ENCODE data around the gene THSD7A.

The THSD7A gene

DNA sequence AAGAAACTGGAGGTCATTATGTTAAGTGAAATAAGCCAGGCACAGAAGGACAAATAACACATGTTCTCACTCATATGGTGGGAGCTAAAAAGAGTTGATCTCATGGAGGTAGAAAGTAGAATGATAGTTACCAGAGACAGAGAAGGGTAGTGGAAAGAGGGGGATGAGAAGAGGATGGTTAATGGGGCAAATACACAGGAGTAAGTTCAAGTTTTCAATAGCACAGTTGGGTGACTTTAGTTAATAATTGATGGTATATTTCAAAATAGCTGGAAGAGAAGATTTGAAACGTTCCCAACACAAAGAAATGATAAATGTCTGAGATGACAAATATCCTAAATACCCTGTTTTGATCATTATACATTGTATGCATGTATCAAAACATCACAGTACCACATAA lies 261.8 kb downstream of the THSD7A start:
- Histone ChIP-seq H3K4me3 (ENCODE audit: low read depth in 1 of 2, low read length in 2 of 2) (no peak overlapping the region), H3K9ac (ENCODE audit: low read length) (no peak overlapping the region), H3K36me3 (ENCODE audit: insufficient read depth, low read length) (no peaks in the 10 kb centered on the region), H3K9me3 (ENCODE audit: low read length) (no peaks in the 10 kb centered on the region), H3K4me1 (ENCODE audit: insufficient read depth, low read length) (no peaks in the 10 kb centered on the region), H3K27me3 (ENCODE audit: control insufficient read depth in 1 of 2, insufficient read depth in 2 of 2, low read length in 2 of 2) (no peaks in the 10 kb centered on the region), H3K27ac (ENCODE audit: low read depth, low read length) (no peak overlapping the region)

DNA sequence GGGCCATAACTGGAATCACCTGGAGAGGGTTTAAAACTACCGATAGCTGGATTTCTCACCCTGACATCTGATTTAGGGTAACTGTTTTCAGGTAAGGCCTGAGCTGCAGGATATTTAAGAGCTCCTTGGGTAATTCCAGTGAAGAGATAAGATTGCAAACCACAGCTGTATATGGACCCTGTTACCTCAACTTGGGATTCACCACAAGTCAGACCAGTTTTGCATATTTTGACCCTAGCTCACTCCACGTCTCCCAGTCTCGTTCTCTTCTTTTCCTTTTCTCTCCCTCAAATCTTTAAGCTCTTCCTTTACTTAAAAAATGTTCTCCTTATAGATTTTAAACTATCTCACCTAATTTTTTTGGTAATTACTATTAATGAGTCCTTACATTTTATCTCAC lies 264.4 kb downstream of the THSD7A start:
- Histone ChIP-seq H3K4me1 (ENCODE audit: insufficient read depth, low read length) (no peaks in the 10 kb centered on the region), H3K4me3 (ENCODE audit: low read depth in 1 of 2, low read length in 2 of 2) (no peak overlapping the region)

DNA sequence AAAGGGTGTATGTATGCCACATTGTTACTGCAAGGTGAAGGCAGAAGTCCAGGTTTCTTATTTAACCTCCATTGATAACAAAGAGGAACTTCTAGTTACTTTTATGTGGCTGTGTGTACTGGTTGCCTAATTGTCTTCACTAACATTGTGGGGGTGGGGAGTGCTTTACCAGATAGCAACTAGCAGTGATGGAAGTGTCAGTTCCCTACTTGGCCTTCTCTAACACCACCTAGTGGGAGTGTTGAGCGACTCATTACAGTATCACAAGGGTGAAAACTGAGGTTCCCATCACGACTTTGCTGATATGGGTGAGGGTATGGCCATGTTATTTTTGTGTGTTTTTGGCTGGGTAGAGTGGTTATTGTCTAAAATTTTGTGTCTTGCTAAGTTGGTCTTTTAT lies 274.4 kb downstream of the THSD7A start:
- no peaks in the 10 kb centered on the region for H3K4me1 ChIP-seq (ENCODE audit: insufficient read depth, low read length)
- no peaks in the 10 kb centered on the region for H3K36me3 ChIP-seq (ENCODE audit: insufficient read depth, low read length)
- H3K9me3 ChIP-seq (ENCODE audit: low read length) = no peaks in the 10 kb centered on the region
- H3K27ac ChIP-seq (ENCODE audit: low read depth, low read length) = no peak overlapping the region
- no peak overlapping the region for H3K4me3 ChIP-seq (ENCODE audit: low read depth in 1 of 2, low read length in 2 of 2)
- H3K27me3 ChIP-seq (ENCODE audit: control insufficient read depth in 1 of 2, insufficient read depth in 2 of 2, low read length in 2 of 2) = no peaks in the 10 kb centered on the region
- H3K9ac ChIP-seq (ENCODE audit: low read length) = no peak overlapping the region

More for the DNA sequence above, 264.4 kb downstream of the THSD7A start:
- H3K36me3 ChIP-seq (ENCODE audit: insufficient read depth, low read length) = no peaks in the 10 kb centered on the region
- H3K9me3 ChIP-seq (ENCODE audit: low read length) = no peaks in the 10 kb centered on the region
- H3K9ac ChIP-seq (ENCODE audit: low read length) = no peak overlapping the region
- no peaks in the 10 kb centered on the region for H3K27me3 ChIP-seq (ENCODE audit: control insufficient read depth in 1 of 2, insufficient read depth in 2 of 2, low read length in 2 of 2)
- H3K27ac ChIP-seq (ENCODE audit: low read depth, low read length) = no peak overlapping the region

DNA sequence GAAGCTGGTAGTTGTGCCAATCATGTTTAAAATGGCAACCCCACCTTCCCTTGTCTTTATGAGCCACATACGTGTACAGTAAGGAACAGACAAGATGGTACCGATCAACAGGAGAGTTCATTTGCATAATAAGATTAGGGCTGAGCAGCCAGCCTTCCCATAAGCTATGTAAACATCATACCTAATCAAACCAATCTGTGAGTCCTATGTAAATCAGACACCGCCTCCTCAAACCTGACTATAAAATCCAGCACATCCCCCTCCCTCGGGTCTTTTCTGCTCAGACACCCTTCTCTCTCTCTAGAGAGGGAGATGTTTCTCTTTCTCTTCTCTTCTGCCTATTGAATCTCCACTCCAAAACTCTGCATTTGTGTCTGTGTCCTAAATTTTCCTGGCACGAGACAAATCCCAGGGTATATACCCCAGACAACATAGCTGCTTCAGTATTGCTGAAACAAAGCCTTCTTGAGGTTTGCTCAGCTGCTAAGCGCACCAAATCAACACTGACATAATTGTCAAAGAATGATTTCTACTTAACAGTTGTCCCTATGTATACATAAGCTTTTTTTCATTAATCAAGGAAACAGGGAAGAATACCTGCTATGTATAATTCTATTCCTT lies 279.2 kb downstream of the THSD7A start:
- no peaks in the 10 kb centered on the region for H3K36me3 ChIP-seq (ENCODE audit: insufficient read depth, low read length)
- no peak overlapping the region for H3K9ac ChIP-seq (ENCODE audit: low read length)
- H3K4me3 ChIP-seq (ENCODE audit: low read depth in 1 of 2, low read length in 2 of 2) = no peak overlapping the region
- no peaks in the 10 kb centered on the region for H3K4me1 ChIP-seq (ENCODE audit: insufficient read depth, low read length)
- no peaks in the 10 kb centered on the region for H3K9me3 ChIP-seq (ENCODE audit: low read length)
- H3K27ac ChIP-seq (ENCODE audit: low read depth, low read length) = no peak overlapping the region
- no peaks in the 10 kb centered on the region for H3K27me3 ChIP-seq (ENCODE audit: control insufficient read depth in 1 of 2, insufficient read depth in 2 of 2, low read length in 2 of 2)

DNA sequence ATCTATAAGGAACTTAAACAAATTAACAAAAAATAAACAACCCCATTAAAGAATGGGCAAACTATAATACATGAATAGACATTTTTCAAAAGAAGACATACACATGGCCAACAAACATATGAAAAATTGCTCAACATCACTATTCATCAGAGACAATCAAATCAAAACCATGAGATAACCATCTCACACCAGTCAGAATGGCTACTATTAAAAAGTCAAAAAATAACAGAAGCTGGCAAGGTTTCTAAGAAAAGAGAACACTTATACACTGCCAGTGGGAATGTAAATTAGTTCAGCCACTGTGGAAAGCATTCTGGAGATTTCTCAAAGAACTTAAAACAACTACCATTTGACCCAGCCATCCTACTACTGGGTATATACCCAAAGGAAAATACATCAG lies 280.5 kb downstream of the THSD7A start:
- Histone ChIP-seq H3K36me3 (ENCODE audit: insufficient read depth, low read length) (no peaks in the 10 kb centered on the region), H3K4me3 (ENCODE audit: low read depth in 1 of 2, low read length in 2 of 2) (no peak overlapping the region), H3K27ac (ENCODE audit: low read depth, low read length) (no peak overlapping the region), H3K9ac (ENCODE audit: low read length) (no peak overlapping the region), H3K27me3 (ENCODE audit: control insufficient read depth in 1 of 2, insufficient read depth in 2 of 2, low read length in 2 of 2) (no peaks in the 10 kb centered on the region), H3K4me1 (ENCODE audit: insufficient read depth, low read length) (no peaks in the 10 kb centered on the region), H3K9me3 (ENCODE audit: low read length) (no peaks in the 10 kb centered on the region)

DNA sequence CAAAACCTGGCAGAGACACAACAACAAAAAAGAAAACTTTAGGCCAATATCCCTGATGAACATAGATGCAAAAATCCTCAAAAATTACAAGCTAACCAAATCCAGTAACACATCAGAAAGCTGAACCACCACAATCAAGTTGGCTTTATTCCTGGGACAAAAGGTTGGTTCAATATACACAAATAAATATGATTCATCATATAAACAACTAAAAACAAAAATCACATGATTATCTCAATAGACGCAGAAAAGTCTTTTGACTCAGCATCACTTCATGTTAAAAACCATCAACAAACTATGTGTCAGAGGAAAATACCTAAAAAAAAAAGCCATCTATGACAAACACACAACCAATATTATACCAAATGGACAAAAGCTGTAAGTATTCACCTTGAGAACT lies 283.5 kb downstream of the THSD7A start:
- no peaks in the 10 kb centered on the region for H3K4me1 ChIP-seq (ENCODE audit: insufficient read depth, low read length)
- no peak overlapping the region for H3K9ac ChIP-seq (ENCODE audit: low read length)
- no peaks in the 10 kb centered on the region for H3K27me3 ChIP-seq (ENCODE audit: control insufficient read depth in 1 of 2, insufficient read depth in 2 of 2, low read length in 2 of 2)
- no peaks in the 10 kb centered on the region for H3K36me3 ChIP-seq (ENCODE audit: insufficient read depth, low read length)
- no peak overlapping the region for H3K4me3 ChIP-seq (ENCODE audit: low read depth in 1 of 2, low read length in 2 of 2)
- no peaks in the 10 kb centered on the region for H3K9me3 ChIP-seq (ENCODE audit: low read length)
- no peak overlapping the region for H3K27ac ChIP-seq (ENCODE audit: low read depth, low read length)

DNA sequence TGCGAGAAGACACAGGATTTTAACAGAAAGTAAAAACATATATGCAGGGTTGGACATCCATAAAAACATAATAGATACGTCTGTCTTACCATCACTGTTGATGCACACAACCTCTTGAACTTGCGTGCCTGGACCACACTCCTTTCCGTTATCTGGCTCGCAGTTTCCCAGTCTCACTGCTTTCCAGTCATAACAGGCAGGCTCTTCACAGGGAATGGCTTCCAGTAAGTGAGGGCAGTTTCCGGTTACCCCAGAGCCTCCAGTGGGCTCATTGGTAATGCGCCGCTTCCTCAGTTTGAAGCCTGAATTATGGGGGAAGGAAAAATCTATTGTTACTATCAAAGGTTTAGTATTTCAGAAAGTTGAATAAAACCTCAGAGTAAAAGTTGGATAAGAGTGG lies 290.7 kb downstream of the THSD7A start:
- H3K27ac ChIP-seq (ENCODE audit: low read depth, low read length) = no peak overlapping the region
- H3K27me3 ChIP-seq (ENCODE audit: control insufficient read depth in 1 of 2, insufficient read depth in 2 of 2, low read length in 2 of 2) = no peaks in the 10 kb centered on the region
- no peak overlapping the region for H3K9ac ChIP-seq (ENCODE audit: low read length)

DNA sequence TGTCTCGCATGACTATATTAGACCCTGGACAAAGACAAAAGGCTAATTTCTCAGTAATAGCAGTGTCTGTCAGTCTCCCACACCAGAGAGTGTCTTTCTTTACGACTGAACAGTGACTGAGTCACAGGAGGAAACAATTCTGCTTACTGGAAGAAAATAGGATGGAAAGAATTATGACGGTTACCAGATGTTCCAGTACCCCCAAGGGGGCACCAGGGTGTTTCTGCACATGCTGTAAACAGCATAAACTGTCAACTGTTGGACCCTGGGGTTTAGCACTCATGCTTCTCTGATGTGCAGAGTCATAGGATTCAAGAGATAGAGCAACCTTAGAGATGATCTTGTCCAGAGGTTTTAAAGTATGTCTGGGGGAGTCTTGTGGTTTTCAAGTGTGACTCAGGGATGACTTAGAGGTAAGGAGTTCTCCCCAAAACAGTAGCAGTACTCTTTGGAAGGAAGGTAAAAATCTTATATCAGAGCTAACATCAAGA lies 291.7 kb downstream of the THSD7A start:
- H3K4me1 ChIP-seq (ENCODE audit: insufficient read depth, low read length) = peaks cover 6% of the 10 kb centered on the region
- H3K4me3 ChIP-seq (ENCODE audit: low read depth in 1 of 2, low read length in 2 of 2) = no peak overlapping the region
- H3K9me3 ChIP-seq (ENCODE audit: low read length) = no peaks in the 10 kb centered on the region
- H3K27ac ChIP-seq (ENCODE audit: low read depth, low read length) = no peak overlapping the region
- H3K27me3 ChIP-seq (ENCODE audit: control insufficient read depth in 1 of 2, insufficient read depth in 2 of 2, low read length in 2 of 2) = no peaks in the 10 kb centered on the region
- H3K36me3 ChIP-seq (ENCODE audit: insufficient read depth, low read length) = no peaks in the 10 kb centered on the region
- H3K9ac ChIP-seq (ENCODE audit: low read length) = no peak overlapping the region

More for the DNA sequence above, 290.7 kb downstream of the THSD7A start:
- no peaks in the 10 kb centered on the region for H3K36me3 ChIP-seq (ENCODE audit: insufficient read depth, low read length)
- no peaks in the 10 kb centered on the region for H3K9me3 ChIP-seq (ENCODE audit: low read length)
- H3K4me1 ChIP-seq (ENCODE audit: insufficient read depth, low read length) = peaks cover 6% of the 10 kb centered on the region
- no peak overlapping the region for H3K4me3 ChIP-seq (ENCODE audit: low read depth in 1 of 2, low read length in 2 of 2)

DNA sequence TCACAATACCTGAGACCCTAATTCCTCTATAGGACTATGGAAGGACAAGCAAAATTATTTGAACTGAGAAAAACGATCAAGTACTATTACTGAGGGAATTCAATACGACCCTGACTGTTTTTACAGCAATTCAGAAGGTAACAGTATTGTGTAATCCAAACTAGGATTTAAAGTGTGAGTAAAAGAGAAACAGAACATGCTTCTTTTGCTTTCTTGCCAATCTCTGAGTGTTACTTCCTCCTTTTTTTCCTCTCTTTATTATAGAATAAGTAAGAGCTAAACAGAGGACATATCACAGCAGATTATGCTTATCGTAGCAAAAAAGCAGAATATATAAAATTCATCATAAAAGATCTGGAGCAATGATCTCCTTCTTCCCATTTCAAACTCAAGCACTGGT lies 292.1 kb downstream of the THSD7A start:
- Histone ChIP-seq H3K9me3 (ENCODE audit: low read length) (no peaks in the 10 kb centered on the region), H3K27ac (ENCODE audit: low read depth, low read length) (no peak overlapping the region), H3K36me3 (ENCODE audit: insufficient read depth, low read length) (no peaks in the 10 kb centered on the region), H3K4me3 (ENCODE audit: low read depth in 1 of 2, low read length in 2 of 2) (no peak overlapping the region), H3K4me1 (ENCODE audit: insufficient read depth, low read length) (peaks cover 6% of the 10 kb centered on the region), H3K27me3 (ENCODE audit: control insufficient read depth in 1 of 2, insufficient read depth in 2 of 2, low read length in 2 of 2) (no peaks in the 10 kb centered on the region), H3K9ac (ENCODE audit: low read length) (no peak overlapping the region)

DNA sequence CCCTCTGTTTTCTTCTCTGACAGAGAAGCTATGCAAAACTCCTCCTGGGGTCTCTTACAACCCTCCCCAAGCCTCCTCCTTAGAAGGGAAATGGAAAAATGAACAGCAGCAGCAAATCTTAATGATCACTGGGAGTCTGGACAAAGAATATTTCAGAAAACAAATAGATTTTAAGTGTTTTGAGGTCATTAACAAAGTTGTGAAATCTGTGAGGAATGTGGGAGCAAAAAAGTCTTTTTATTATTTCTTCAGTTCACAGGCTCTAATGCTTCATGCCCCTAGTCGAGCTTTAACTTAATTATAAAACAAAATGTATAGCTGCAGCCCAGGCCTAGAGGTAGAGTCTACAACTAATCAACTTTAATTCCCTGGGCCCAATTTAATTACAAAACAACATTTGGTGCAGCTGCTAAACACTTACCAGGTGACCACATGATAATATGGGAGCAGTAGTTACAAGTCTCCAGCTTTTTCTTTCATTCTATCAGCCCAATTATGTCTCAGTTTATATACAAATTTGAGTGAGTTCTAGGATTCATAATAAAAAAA lies 293.2 kb downstream of the THSD7A start:
- H3K27ac ChIP-seq (ENCODE audit: low read depth, low read length) = no peak overlapping the region
- H3K36me3 ChIP-seq (ENCODE audit: insufficient read depth, low read length) = no peaks in the 10 kb centered on the region
- peaks cover 6% of the 10 kb centered on the region for H3K4me1 ChIP-seq (ENCODE audit: insufficient read depth, low read length)
- H3K9ac ChIP-seq (ENCODE audit: low read length) = no peak overlapping the region
- no peaks in the 10 kb centered on the region for H3K27me3 ChIP-seq (ENCODE audit: control insufficient read depth in 1 of 2, insufficient read depth in 2 of 2, low read length in 2 of 2)
- H3K9me3 ChIP-seq (ENCODE audit: low read length) = no peaks in the 10 kb centered on the region
- no peak overlapping the region for H3K4me3 ChIP-seq (ENCODE audit: low read depth in 1 of 2, low read length in 2 of 2)

DNA sequence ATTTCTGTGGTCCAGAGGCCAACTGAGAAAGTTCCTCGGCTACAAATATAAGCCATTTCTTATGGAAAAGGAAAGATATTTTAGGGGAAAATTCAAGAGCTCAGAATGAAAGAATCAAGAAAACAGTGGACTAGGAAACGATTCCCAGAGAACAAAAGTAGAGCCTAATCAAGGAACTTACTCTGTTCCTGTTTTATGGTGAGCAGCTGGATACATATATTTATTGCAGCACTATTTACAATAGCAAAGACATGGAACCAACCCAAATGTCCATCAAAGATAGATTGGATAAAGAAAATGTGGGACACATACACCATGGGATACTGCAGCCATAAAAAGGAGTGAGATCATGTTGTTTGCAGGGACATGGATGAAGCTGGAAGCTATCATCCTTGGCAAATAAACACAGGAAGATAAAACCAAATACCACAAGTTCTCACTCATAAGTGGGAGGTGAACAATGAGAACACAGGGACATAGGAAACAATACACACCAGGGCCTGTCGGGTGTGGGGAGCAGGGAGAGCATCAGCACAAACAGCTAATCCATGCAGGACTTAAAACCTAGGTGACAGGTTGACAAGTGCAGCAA lies 298.7 kb downstream of the THSD7A start:
- H3K9ac ChIP-seq (ENCODE audit: low read length) = no peak overlapping the region
- H3K9me3 ChIP-seq (ENCODE audit: low read length) = no peaks in the 10 kb centered on the region
- H3K4me1 ChIP-seq (ENCODE audit: insufficient read depth, low read length) = no peaks in the 10 kb centered on the region
- H3K36me3 ChIP-seq (ENCODE audit: insufficient read depth, low read length) = no peaks in the 10 kb centered on the region
- no peak overlapping the region for H3K27ac ChIP-seq (ENCODE audit: low read depth, low read length)
- H3K27me3 ChIP-seq (ENCODE audit: control insufficient read depth in 1 of 2, insufficient read depth in 2 of 2, low read length in 2 of 2) = no peaks in the 10 kb centered on the region
- no peak overlapping the region for H3K4me3 ChIP-seq (ENCODE audit: low read depth in 1 of 2, low read length in 2 of 2)

DNA sequence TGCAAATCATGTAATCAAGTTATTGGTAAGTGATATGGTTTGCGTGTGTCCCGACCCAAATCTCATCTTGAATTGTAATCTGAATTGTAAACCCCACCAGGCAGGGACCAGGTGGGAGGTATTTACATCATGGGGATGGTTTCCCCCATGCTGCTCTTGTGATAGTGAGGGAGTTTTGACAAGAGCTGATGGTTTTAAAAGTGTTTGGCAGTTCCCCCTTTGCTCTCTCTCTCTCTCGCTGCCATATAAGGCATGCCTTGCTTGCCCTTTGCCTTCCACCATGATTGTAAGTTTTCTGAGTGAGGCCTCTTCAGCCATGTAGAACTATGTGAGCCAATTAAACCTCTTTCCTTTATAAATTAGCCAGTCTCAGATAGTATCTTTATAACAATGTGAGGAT lies 302.6 kb downstream of the THSD7A start:
- Histone ChIP-seq H3K27ac (ENCODE audit: low read depth, low read length) (no peak overlapping the region), H3K27me3 (ENCODE audit: control insufficient read depth in 1 of 2, insufficient read depth in 2 of 2, low read length in 2 of 2) (no peaks in the 10 kb centered on the region), H3K9ac (ENCODE audit: low read length) (no peak overlapping the region)

More for the DNA sequence above, 302.6 kb downstream of the THSD7A start:
- no peaks in the 10 kb centered on the region for H3K4me1 ChIP-seq (ENCODE audit: insufficient read depth, low read length)
- H3K4me3 ChIP-seq (ENCODE audit: low read depth in 1 of 2, low read length in 2 of 2) = no peak overlapping the region
- no peaks in the 10 kb centered on the region for H3K36me3 ChIP-seq (ENCODE audit: insufficient read depth, low read length)
- no peaks in the 10 kb centered on the region for H3K9me3 ChIP-seq (ENCODE audit: low read length)

Measured in muscle layer of colon (tissue), 2 donors.